Measurements from ENCODE around the gene NKAIN1.

NKAIN1 gene

GRCh38 chr1:31234870-31235269, 4.8 kb downstream of the NKAIN1 start:
- no peak for TF ChIP-seq CTCF (conservative IDR thresholded peaks at IDR 0.05; ENCODE audit: control insufficient read depth, insufficient read depth, low read depth, low read length)
- H3K4me3 ChIP-seq (ENCODE audit: control insufficient read depth, low read depth, low read length) = no peak overlapping the region
- no peak for DNase-seq (ENCODE audit: low read depth)

GRCh38 chr1:31234123-31234708, 5.5 kb downstream of the NKAIN1 start:
- no peak overlapping the region for H3K4me3 ChIP-seq (ENCODE audit: control insufficient read depth, low read depth, low read length)
- no peak for TF ChIP-seq CTCF (conservative IDR thresholded peaks at IDR 0.05; ENCODE audit: control insufficient read depth, insufficient read depth, low read depth, low read length)
- DNase-seq (ENCODE audit: low read depth) = no peak

- no peak for DNase-seq (ENCODE audit: low read depth)
- no peak overlapping the region for H3K4me3 ChIP-seq (ENCODE audit: control insufficient read depth, low read depth, low read length)
- no peak for TF ChIP-seq CTCF (conservative IDR thresholded peaks at IDR 0.05; ENCODE audit: control insufficient read depth, insufficient read depth, low read depth, low read length)
Measured at GRCh38 chr1:31232689-31233088, 7.0 kb downstream of the NKAIN1 start.

GRCh38 chr1:31231802-31232201, 7.9 kb downstream of the NKAIN1 start:
- no peak for DNase-seq (ENCODE audit: low read depth)
- H3K4me3 ChIP-seq (ENCODE audit: control insufficient read depth, low read depth, low read length) = no peak overlapping the region
- no peak for TF ChIP-seq CTCF (conservative IDR thresholded peaks at IDR 0.05; ENCODE audit: control insufficient read depth, insufficient read depth, low read depth, low read length)

GRCh38 chr1:31230378-31230777, 9.3 kb downstream of the NKAIN1 start:
- DNase-seq (ENCODE audit: low read depth) = no peak
- H3K4me3 ChIP-seq (ENCODE audit: control insufficient read depth, low read depth, low read length) = no peak overlapping the region
- TF ChIP-seq CTCF (conservative IDR thresholded peaks at IDR 0.05; ENCODE audit: control insufficient read depth, insufficient read depth, low read depth, low read length) = no peak

GRCh38 chr1:31228986-31229385, 10.7 kb downstream of the NKAIN1 start:
- H3K4me3 ChIP-seq (ENCODE audit: control insufficient read depth, low read depth, low read length) = no peak overlapping the region
- no peak for TF ChIP-seq CTCF (conservative IDR thresholded peaks at IDR 0.05; ENCODE audit: control insufficient read depth, insufficient read depth, low read depth, low read length)

More at GRCh38 chr1:31228986-31229385, 10.7 kb downstream of the NKAIN1 start:
- no peak for DNase-seq (ENCODE audit: low read depth)
